ENCODE results near the gene MTHFD2L. TPM values are rescaled to one million over a fixed set of nuclear protein-coding genes. Genes with fewer than 3 reads are reported as not detected.
A peak's percentile ranks its signal among the peaks of the same experiment; 100 is the strongest.

Gene MTHFD2L
- total and polyA plus RNA-seq, 2 experiments from 2014 or later, result 10.8 to 12.3 TPM

GRCh38 chr4:74331252-74331651, 173.3 kb downstream of the MTHFD2L start:
- H3K4me3 ChIP-seq, result no peak overlapping the region
- DNase-seq (ENCODE audit: low read depth in 1 of 2, low spot score in 1 of 2), result no peak
- no peak for TF ChIP-seq CTCF (IDR thresholded peaks at IDR 0.05; ENCODE audit: low read depth, low read length)
- no peaks in the 10 kb centered on the region for H3K36me3 ChIP-seq
- no peaks in the 10 kb centered on the region for H3K9me3 ChIP-seq (ENCODE audit: low read depth)
- no peaks in the 10 kb centered on the region for H3K27me3 ChIP-seq
- H3K4me1 ChIP-seq (ENCODE audit: low read depth), result no peaks in the 10 kb centered on the region
- no peak overlapping the region for H3K27ac ChIP-seq

- Histone ChIP-seq H3K9me3 (ENCODE audit: low read depth) (no peaks in the 10 kb centered on the region), H3K27ac (no peak overlapping the region)
- no peak for TF ChIP-seq CTCF (IDR thresholded peaks at IDR 0.05; ENCODE audit: low read depth, low read length)
Observed at GRCh38 chr4:74331944-74332343, 174.0 kb downstream of the MTHFD2L start.

GRCh38 chr4:74334636-74335035, 176.7 kb downstream of the MTHFD2L start:
- TF ChIP-seq CTCF (IDR thresholded peaks at IDR 0.05; ENCODE audit: low read depth, low read length), result no peak
- Histone ChIP-seq H3K36me3 (no peaks in the 10 kb centered on the region), H3K27me3 (no peaks in the 10 kb centered on the region), H3K4me1 (ENCODE audit: low read depth) (no peaks in the 10 kb centered on the region), H3K9me3 (ENCODE audit: low read depth) (no peaks in the 10 kb centered on the region), H3K27ac (no peak overlapping the region), H3K4me3 (no peak overlapping the region)
- DNase-seq (ENCODE audit: low read depth in 1 of 2, low spot score in 1 of 2), result no peak

More at GRCh38 chr4:74331944-74332343, 174.0 kb downstream of the MTHFD2L start:
- no peaks in the 10 kb centered on the region for H3K36me3 ChIP-seq
- H3K4me3 ChIP-seq, result no peak overlapping the region
- no peaks in the 10 kb centered on the region for H3K4me1 ChIP-seq (ENCODE audit: low read depth)
- no peak for DNase-seq (ENCODE audit: low read depth in 1 of 2, low spot score in 1 of 2)
- no peaks in the 10 kb centered on the region for H3K27me3 ChIP-seq

- no peak for TF ChIP-seq CTCF (IDR thresholded peaks at IDR 0.05; ENCODE audit: low read depth, low read length)
- H3K9me3 ChIP-seq (ENCODE audit: low read depth), result no peaks in the 10 kb centered on the region
- no peaks in the 10 kb centered on the region for H3K27me3 ChIP-seq
- no peak overlapping the region for H3K4me3 ChIP-seq
- no peak overlapping the region for H3K27ac ChIP-seq
- DNase-seq (ENCODE audit: low read depth in 1 of 2, low spot score in 1 of 2), result no peak
- H3K4me1 ChIP-seq (ENCODE audit: low read depth), result no peaks in the 10 kb centered on the region
- no peaks in the 10 kb centered on the region for H3K36me3 ChIP-seq
Observed at GRCh38 chr4:74335341-74336021, 177.6 kb downstream of the MTHFD2L start.

GRCh38 chr4:74338792-74339333, 180.9 kb downstream of the MTHFD2L start:
- H3K27me3 ChIP-seq, result no peaks in the 10 kb centered on the region
- no peak overlapping the region for H3K27ac ChIP-seq
- H3K4me1 ChIP-seq (ENCODE audit: low read depth), result no peaks in the 10 kb centered on the region
- H3K36me3 ChIP-seq, result no peaks in the 10 kb centered on the region
- no peak for TF ChIP-seq CTCF (IDR thresholded peaks at IDR 0.05; ENCODE audit: low read depth, low read length)
- no peaks in the 10 kb centered on the region for H3K9me3 ChIP-seq (ENCODE audit: low read depth)
- no peak overlapping the region for H3K4me3 ChIP-seq
- peak in 1 of 2 donors; percentile 91 for DNase-seq (ENCODE audit: low read depth in 1 of 2, low spot score in 1 of 2)

All from cardiac muscle cell (in vitro differentiated cells and primary cell).